Uterus (tissue), 4 donors: ENCODE data around the gene PFKFB4. TPM values are rescaled to one million over a fixed set of nuclear protein-coding genes. Genes with fewer than 3 reads are reported as not detected.

Source experiments
- DNase-seq, 2 donors: peaks; one replicate each; pipeline ENCODE4 v3.0.0-alpha.2; 2019 to 2020
- H3K27ac ChIP-seq, 2 donors: fragments of 200-600 bp; sonication (generic); 1 replicate in 1 of 2; 2 replicates in 1 of 2; pipeline ENCODE4 v1.5.1; 2016 to 2018
- H3K27me3 ChIP-seq, 2 donors: fragments of 200-600 bp; sonication (generic); one replicate each; pipeline ENCODE4 v1.5.1; 2018 to 2019; ENCODE audit warnings: control low read depth in 1 of 2
- H3K36me3 ChIP-seq, 2 donors: fragments of 200-600 bp; sonication (generic); one replicate each; pipeline ENCODE4 v1.5.1; 2019; ENCODE audit warnings: control low read depth in 1 of 2
- H3K4me1 ChIP-seq, 2 donors: fragments of 200-600 bp; sonication (generic); one replicate each; pipeline ENCODE4 v1.5.1; 2018 to 2019; ENCODE audit warnings: control low read depth in 1 of 2
- H3K4me3 ChIP-seq, 2 donors: fragments of 200-600 bp; sonication (generic); 1 replicate in 1 of 2; 2 replicates in 1 of 2; pipeline ENCODE4 v1.5.1; 2018 to 2019; ENCODE audit warnings: mild to moderate bottlenecking in 1 of 2
- H3K9me3 ChIP-seq, 2 donors: fragments of 200-600 bp; sonication (generic); one replicate each; pipeline ENCODE4 v1.5.1; 2019; ENCODE audit warnings: control low read depth in 1 of 2
- POLR2A ChIP-seq, 2 donors: fragments of 450-650 bp; IDR thresholded peaks; one replicate each; pipeline ENCODE4 v1.6.1; 2016; ENCODE audit warnings: antibody characterized with exemption in 2 of 2, mild to moderate bottlenecking in 1 of 2, moderate library complexity in 1 of 2
- intact Hi-C: fragments of 100-400 bp; cut with DNase I; formaldehyde crosslinking; loops from one replicate; pipeline ENCODE4 v1.15.1; 2023; ENCODE audit warnings: low total_unique reads
- total RNA-seq, 4 donors: library from RNA; depleted of rRNA in 3 of 4; stranded (reverse); fragments of >200 nt in 3 of 4; gene quantifications; one replicate each; pipeline versions ENCODE4 v1.1.0 to v1.2.4, GENCODE V29; 2014 to 2023
- TF ChIP-seq, protein P1 (sequence below), 4 experiments: fragments of 200-600 bp in 2 of 4; fragments of 450-650 bp in 2 of 4; sonication (generic) in 2 of 4; IDR thresholded peaks; one replicate each; pipeline ENCODE4 v1.5.1; 2016 to 2019; ENCODE audit warnings: antibody characterized with exemption in 4 of 4, mild to moderate bottlenecking in 2 of 4, moderate library complexity in 1 of 4
- donor health status: DM: yes; HTN: yes; CAD: no.

The PFKFB4 gene
- 10 to 100 TPM in 2 of 4 donors, 1 to 10 TPM in 2; 3.2 to 11.5 (median 10.1) TPM for total RNA-seq

DNA sequence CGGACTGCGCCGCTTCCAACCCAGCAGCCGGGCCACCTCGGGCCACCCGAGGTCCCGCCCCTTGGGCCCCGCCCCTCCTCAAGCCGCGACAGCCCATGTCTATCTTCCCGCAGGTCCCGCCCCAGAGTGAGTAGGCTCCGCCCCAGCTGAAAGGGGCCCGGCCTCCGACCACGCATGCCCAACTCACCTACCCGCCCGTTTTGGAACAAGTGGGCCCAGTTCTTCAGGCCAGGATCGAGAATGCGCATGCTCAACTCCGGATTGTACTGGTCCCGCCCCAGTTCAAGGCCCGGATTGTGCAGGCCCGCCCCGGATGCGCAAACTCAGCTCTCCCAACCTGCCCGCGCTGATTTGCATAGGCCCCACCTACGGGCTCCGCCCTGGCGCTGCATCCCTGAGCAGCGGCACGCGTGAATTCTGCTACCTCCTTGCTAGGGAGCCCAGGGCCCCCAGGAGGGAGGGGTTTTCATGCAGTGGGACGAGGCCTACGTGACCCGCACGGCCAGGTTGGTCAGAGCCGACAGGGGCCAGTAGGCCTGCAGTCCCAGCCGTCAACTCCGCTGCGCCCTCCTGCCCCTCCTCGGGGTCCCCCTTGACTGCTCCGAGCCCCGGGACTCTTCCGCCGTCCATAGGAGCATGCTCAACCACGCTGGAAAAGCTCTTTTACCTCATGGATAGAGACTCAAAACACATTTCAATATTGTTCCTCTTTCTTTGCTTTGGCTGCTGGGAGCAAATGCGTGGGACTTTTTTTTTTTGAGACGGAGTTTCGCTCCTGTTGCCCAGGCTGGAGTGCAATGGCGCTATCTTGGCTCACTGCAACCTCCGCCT, at the start of gene PFKFB4:
TSS of gene PFKFB4 (minus strand) at position 8 of the 831 bp plus-strand sequence. CDS start 26 bp downstream, outside the sequence.
- peak within 1 kb of the TSS; percentile 61 to 73 for H3K27ac ChIP-seq
- DNase-seq: peak; percentile 100
- H3K27me3 ChIP-seq: no peaks in the 10 kb centered on the region
- intact Hi-C loops: no loop called here
- peak; percentile 14 to 15 for TF ChIP-seq POLR2A (IDR thresholded peaks at IDR 0.05)
- TF ChIP-seq, protein P1, sequence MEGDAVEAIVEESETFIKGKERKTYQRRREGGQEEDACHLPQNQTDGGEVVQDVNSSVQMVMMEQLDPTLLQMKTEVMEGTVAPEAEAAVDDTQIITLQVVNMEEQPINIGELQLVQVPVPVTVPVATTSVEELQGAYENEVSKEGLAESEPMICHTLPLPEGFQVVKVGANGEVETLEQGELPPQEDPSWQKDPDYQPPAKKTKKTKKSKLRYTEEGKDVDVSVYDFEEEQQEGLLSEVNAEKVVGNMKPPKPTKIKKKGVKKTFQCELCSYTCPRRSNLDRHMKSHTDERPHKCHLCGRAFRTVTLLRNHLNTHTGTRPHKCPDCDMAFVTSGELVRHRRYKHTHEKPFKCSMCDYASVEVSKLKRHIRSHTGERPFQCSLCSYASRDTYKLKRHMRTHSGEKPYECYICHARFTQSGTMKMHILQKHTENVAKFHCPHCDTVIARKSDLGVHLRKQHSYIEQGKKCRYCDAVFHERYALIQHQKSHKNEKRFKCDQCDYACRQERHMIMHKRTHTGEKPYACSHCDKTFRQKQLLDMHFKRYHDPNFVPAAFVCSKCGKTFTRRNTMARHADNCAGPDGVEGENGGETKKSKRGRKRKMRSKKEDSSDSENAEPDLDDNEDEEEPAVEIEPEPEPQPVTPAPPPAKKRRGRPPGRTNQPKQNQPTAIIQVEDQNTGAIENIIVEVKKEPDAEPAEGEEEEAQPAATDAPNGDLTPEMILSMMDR (IDR thresholded peaks at IDR 0.05): peak in 3 of 4 experiments; percentile 8 to 37 (median 29)
- H3K4me1 ChIP-seq: no peaks in the 10 kb centered on the region
- H3K4me3 ChIP-seq: peak within 1 kb of the TSS; percentile 49 to 53
- H3K36me3 ChIP-seq: no peaks in the 10 kb centered on the region
- H3K9me3 ChIP-seq: no peaks in the 10 kb centered on the region

DNA sequence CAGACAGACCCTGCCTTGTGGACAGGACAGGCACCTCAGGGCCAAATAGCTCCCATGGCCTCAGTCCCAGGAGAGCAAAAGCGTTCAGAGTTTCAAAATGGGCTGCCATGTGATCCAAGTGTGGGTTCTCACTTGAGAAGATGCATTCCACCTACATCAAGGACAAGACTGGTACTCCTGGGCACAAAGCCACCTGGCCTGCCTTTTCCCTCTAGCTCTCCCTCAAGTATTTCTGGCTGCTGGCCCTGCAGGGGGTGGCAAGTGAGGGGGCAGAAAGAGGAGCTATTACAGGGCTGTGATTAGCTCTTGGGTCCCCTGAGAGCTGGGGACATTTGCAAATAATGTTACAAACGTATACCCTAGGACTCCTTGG, 45.0 kb upstream of the PFKFB4 start:
- no peaks in the 10 kb centered on the region for H3K9me3 ChIP-seq
- no peak for DNase-seq
- no peak overlapping the region for H3K27ac ChIP-seq
- intact Hi-C loops: no loop called here
- TF ChIP-seq, protein P1 (IDR thresholded peaks at IDR 0.05): no peak
- no peaks in the 10 kb centered on the region for H3K36me3 ChIP-seq
- H3K4me3 ChIP-seq: no peak overlapping the region
- no peaks in the 10 kb centered on the region for H3K27me3 ChIP-seq
- peaks cover 6 to 19% of the 10 kb centered on the region in 2 donors for H3K4me1 ChIP-seq

DNA sequence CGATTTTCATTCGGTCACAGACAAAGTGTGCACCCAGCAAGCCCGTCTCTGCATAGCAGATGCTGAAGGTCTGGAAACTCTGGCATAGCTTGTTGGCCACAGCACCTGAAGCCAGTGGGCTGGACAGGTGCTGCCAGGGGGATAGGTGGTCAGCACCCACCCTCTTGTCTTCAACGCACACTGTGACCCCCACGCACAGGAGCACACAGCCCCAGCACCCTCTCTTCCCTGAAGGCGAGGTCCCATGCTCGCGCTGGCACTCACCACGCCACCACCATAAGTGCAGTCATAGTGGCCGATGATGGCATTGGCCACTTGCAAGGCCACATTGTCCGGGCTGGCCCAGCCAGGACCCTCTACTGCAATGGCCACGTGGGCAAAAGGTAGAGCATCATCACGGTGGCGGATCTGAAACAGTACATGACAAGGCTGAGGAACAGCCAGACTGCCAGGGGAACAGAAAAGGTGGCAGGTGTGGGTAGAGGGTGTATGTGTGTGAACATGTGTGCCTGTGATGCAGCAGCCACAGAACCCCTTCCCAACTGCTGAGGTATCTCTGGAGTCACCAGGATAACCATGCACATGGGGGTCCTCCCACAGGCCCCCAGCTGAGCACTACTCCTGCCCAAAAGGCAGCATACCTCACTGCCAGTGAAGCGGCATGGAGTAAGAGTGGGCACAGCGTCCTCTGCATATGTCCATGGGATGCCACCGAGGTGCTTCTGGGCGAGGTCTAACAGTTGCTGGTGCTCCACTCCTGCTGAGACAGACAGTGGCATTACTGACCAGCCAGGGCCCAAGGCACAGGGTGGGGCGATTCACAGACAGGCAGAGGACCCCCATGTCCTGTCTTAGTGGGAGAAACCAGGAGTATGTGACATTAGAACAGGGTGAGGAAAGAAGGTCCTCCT, 44.4 kb upstream of the PFKFB4 start:
- Histone ChIP-seq H3K4me3 (no peak overlapping the region), H3K27me3 (no peaks in the 10 kb centered on the region), H3K36me3 (no peaks in the 10 kb centered on the region), H3K4me1 (peaks cover 6 to 22% of the 10 kb centered on the region in 2 donors), H3K9me3 (no peaks in the 10 kb centered on the region), H3K27ac (peak overlapping the region in 1 of 2 donors; percentile 98)
- TF ChIP-seq, protein P1 (IDR thresholded peaks at IDR 0.05): no peak
- TF ChIP-seq POLR2A (IDR thresholded peaks at IDR 0.05): no peak
- intact Hi-C loops: no loop called here
- DNase-seq: no peak

DNA sequence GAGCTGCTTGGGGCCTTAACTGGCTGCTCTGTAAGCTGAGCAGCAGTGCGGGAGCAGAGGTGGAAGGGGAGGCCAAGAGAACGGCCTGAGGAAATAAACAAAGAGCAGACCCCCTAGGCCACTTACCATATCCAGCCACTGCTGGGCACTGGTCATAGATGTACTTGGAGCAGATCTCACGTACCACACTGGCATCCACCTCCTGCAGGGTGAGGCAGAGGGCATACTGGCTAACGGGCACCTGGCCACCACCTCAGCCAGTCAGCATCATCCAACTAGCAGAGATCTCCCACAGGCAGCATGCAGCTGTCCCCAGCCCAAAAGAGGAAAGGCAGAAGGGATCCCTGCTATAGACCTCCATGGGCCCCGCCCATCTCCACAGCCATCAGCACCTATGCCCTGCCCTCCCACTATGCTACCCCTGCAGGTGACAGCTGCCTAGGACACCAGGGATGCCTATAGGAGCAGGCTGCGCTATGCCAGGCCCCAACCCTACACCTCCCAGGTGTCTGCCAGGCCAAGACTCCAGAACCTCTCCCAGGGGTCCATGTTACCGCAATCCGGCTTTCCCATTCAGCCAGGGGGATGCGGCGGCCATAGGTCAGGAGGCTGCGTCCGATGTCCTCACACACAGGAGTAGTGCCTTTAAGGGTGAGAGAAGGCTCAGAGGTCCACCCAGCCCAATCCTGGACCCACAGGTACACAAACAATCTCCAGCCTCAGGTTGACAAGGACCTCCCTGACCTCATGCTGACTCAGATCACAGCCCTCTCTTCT, 43.1 kb upstream of the PFKFB4 start:
- Histone ChIP-seq H3K9me3 (no peaks in the 10 kb centered on the region), H3K27me3 (no peaks in the 10 kb centered on the region), H3K36me3 (no peaks in the 10 kb centered on the region), H3K4me1 (peaks cover 6 to 34% of the 10 kb centered on the region in 2 donors), H3K27ac (peak overlapping the region; percentile 81 to 98), H3K4me3 (no peak overlapping the region)
- DNase-seq: no peak
- intact Hi-C loops: no loop called here
- TF ChIP-seq POLR2A (IDR thresholded peaks at IDR 0.05): no peak
- TF ChIP-seq, protein P1 (IDR thresholded peaks at IDR 0.05): no peak
